Stimulated activated CD8-positive, alpha-beta memory T cell treated with anti-CD3 and anti-CD28 coated beads, Interleukin-12 subunit alpha, Interleukin-12 subunit beta, amount 100 ng/mL, for 24 hours (primary cell): ENCODE results near the gene TIFAB.

Source experiments
- DNase-seq: peaks from one replicate; pipeline ENCODE4 v3.0.0-alpha.2; 2020; ENCODE audit errors: extremely low read depth

TIFAB gene

GRCh38 chr5:135458356-135458755 is 6.2 kb upstream of the TIFAB start:
- no peak for DNase-seq

GRCh38 chr5:135457424-135458071 is 5.4 kb upstream of the TIFAB start:
- no peak for DNase-seq

GRCh38 chr5:135456238-135457099 is 4.3 kb upstream of the TIFAB start:
- DNase-seq = no peak

- DNase-seq = no peak
Measured at GRCh38 chr5:135455876-135456237, 3.7 kb upstream of the TIFAB start.

GRCh38 chr5:135454946-135455345 is 2.8 kb upstream of the TIFAB start:
- DNase-seq = no peak

- DNase-seq = no peak
Measured at GRCh38 chr5:135453613-135454012, 1.5 kb upstream of the TIFAB start.

- no peak for DNase-seq
Measured at GRCh38 chr5:135451581-135452320, 400 bp downstream of the TIFAB start.

GRCh38 chr5:135450952-135451351 is 1.2 kb downstream of the TIFAB start:
- DNase-seq = no peak

- no peak for DNase-seq
Measured at GRCh38 chr5:135450336-135450735, 1.8 kb downstream of the TIFAB start.

GRCh38 chr5:135449644-135450043 is 2.5 kb downstream of the TIFAB start:
- DNase-seq = no peak

GRCh38 chr5:135448791-135449507 is 3.2 kb downstream of the TIFAB start:
- no peak for DNase-seq

- DNase-seq = no peak
Measured at GRCh38 chr5:135448071-135448739, 3.9 kb downstream of the TIFAB start.

- DNase-seq = no peak
Measured at GRCh38 chr5:135447298-135447929, 4.7 kb downstream of the TIFAB start, which contains the start of gene DCANP1. Gene DCANP1, minus strand, starts transcription at chr5:135447348. Its CDS starts 240 bp downstream, at chr5:135447108.

GRCh38 chr5:135446615-135447014 is 5.5 kb downstream of the TIFAB start:
- no peak for DNase-seq

GRCh38 chr5:135446206-135446605 is 5.9 kb downstream of the TIFAB start:
- no peak for DNase-seq

- DNase-seq = no peak
Measured at GRCh38 chr5:135445306-135445985, 6.7 kb downstream of the TIFAB start.

GRCh38 chr5:135444881-135445280 is 7.3 kb downstream of the TIFAB start:
- DNase-seq = no peak

- DNase-seq = no peak
Measured at GRCh38 chr5:135444360-135444759, 7.8 kb downstream of the TIFAB start.

- DNase-seq = no peak
Measured at GRCh38 chr5:135443161-135443960, 8.8 kb downstream of the TIFAB start.
